HG03521 (cell line): ENCODE results near the gene KSR1.

Source experiments
- ATAC-seq: cut with Tn5 transposase; IDR thresholded peaks from one replicate; pipeline ENCODE4 v1.9.1; 2021; ENCODE audit warnings: mild to moderate bottlenecking, moderate library complexity; ENCODE audit not compliant: unreplicated experiment

KSR1 gene

DNA sequence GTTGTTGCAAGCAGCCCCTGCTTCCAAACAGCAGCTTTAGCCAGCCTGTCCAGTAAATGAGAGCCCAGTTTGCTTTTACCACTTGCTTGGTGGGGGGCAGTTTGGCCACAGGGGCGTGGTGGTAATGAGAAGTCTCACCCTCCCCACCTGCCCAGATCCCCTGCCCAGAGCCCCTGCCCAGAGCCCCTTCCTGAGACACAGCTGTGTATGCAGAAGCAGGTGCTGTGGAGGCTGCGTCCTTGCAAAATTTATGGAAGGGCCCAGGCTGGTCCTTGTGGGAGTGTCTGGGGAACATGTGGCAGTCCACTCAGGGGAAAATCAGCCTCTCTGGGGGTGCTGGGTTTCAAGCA lies 147.1 kb downstream of the KSR1 start:
- no peak for ATAC-seq

DNA sequence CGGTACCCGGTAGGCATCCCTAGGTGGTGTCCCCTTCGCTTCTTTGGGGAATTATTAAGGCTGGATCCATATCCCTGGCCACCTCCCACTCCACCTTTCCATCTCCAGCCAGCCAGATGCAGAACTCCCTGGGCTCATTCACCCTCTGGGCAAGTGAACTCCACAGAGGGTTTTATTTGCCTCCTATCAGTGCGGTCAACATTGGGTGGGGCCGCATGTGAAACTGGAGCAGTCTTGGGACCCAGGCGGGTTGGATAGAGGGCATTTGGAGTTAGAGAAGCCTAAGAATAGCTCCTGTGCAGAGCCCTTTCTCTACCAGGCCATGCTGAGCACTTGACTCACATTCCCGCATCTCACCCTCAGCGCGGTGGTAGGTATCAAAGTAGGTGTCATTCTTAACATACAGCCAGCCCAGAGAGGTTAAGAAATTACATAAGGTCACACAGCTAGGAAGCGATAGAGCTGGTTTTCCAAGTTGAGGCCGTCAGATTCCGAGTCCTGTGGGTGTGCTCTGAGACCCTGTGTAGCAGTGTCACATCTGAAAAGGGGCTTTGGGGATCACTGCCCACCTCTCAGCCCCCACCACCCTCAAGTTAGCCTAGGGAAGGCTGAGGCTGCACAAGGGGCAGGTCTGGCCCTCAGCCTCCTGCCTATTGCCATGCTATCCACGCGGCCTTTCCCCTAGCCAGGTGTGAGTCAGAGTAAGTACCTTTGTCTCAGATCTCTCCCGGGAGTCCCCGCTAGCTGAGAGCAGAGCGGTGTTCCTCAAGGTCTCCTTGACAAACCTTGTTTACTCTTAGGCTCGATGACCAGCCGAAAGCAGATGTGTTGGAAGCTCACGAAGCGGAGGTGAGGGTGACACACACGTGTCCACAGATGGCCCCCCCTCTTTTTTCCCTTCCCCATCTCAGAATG lies 147.9 kb downstream of the KSR1 start:
- ATAC-seq, result no peak

DNA sequence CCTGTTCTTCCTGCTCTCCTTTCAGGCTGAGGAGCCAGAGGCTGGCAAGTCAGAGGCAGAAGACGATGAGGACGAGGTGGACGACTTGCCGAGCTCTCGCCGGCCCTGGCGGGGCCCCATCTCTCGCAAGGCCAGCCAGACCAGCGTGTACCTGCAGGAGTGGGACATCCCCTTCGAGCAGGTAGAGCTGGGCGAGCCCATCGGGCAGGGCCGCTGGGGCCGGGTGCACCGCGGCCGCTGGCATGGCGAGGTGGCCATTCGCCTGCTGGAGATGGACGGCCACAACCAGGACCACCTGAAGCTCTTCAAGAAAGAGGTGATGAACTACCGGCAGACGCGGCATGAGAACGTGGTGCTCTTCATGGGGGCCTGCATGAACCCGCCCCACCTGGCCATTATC lies 149.2 kb downstream of the KSR1 start:
- ATAC-seq, result no peak

DNA sequence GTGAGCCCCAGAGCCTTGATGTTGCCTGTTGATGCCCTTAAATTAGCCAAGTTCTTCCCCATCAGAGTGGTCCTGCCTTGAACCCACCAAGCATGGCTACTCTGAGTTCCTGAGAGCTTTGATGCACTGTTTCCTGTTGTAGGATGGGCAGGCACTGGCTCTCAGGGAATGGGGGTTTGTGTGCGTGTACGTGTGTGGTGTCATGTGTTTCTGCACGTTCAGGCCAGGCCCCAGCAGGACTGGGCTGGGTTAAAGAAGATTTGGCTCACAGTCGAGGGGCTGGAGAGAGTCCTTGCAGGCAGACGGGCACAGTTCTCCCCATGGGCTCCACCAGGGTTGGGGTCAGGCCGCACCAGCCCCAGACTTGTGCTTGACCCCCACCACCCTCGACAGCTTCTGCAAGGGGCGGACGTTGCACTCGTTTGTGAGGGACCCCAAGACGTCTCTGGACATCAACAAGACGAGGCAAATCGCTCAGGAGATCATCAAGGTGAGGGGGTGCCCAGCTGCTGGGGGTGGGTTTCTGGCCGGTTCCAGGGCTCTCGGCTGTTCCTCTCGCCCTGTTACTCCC lies 151.4 kb downstream of the KSR1 start:
- ATAC-seq, result no peak

DNA sequence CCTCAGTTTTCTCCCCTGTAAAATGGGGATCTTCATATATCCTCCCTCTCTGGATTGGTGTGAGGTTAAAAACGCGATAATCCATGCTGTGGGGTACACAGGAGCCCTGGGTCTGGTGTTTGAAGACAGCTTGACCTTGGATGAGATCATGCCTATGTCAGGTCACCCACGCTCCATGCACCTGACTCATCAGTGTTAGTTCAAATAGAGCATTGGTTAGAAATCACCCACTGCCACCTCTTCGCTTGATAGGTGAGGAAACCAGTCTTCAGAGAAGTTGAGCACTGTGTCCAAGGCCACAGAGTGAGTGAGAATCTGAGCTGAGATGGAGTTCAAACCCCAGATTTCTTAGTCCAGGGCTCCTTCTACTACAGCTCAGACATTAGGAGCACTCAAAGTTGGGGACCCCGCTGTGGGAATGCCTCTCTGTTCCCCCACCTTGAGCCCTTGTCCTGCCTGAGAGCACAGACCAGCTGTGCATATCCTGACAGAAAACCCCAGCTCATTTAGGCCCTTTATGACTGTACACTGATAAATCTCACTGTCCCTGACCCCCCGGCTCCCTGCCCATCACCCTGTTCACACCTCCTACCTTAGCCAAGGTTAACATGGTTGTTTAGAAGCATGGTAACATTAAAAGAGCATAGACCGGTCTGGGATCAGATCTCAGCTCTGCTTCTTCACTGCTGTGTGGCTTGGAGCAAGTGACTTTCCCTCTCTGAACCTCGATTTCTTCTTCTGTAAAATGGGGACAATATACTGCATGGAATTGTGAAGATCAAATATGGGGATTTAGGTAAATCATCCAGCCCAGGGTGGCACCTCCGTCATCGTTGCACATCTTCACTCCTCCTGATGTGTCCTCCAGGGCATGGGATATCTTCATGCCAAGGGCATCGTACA lies 152.3 kb downstream of the KSR1 start:
- no peak for ATAC-seq

DNA sequence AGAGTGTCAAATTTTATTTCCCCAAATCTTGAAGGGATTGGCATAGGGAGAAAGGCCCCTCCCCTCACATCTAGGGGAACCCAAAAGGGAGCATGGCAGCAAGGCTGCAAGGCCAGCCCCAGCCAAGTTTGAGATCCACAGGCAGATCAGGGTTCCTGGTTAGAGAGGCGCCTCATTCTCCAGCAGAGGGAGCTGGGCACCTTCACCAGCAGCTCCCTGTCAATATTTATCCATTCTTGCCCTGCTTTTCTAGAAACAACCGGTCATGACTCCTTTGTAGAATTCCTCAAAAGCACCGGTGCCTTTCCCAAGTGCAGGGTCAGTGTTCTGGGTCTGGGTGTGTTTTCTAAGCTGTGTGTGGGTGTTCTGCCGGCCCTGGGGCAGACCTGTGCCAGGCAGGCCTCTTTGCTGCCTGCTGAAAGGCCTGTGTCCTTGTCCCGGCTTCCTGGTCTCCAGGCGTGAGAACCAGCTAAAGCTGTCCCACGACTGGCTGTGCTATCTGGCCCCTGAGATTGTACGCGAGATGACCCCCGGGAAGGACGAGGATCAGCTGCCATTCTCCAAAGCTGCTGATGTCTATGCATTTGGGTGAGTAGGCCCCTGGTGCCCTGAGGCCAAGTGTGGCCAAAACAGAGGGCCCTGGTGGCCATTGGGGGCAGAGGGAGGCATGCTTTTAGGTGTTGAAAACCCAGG lies 153.5 kb downstream of the KSR1 start:
- no peak for ATAC-seq

DNA sequence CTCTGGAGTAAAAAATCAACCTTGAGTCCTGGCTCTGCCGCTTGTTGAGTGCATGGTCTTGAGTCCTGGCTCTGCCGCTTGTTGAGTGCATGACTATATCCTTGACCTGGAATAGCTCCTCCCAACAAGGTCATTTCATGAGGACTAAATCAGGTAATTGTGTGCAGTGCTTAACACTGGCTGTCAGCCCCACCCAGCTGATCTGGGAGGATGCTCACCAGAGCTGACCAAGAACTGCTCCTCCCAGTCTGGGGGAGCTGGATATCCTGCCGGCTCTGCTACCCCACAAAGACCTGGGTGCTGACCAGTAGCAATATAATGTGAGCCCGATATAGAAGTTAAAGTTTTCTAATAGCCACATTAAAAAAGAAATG lies 154.0 kb downstream of the KSR1 start:
- no peak for ATAC-seq

DNA sequence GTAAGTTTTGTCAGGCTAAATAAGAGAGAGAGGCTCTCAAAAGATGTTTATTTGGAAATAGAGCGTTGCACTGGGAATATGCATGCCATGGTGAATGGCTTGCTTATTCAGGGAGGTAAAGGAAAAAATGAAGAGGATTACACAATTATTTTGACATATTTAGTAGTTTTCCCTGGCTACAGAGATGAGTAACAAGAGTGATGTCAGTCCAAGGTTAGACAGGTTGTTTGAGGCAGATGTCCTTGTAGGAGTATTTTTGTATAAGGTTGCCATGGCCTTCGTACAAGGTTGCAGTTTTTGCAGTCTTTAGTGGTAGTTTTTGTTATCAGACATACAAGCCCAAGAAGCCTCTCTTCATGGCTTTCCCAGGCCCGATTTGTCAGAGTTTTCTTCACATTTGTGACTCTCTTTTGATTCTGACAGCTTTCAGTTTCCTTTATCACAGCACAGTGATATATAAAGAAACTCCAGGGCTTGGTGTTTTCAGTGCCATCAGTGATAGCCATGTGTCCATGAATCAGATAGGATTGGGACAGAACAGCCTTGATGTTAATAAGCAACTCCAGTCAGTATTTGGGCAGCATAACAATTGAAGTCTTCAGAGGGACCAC lies 156.0 kb downstream of the KSR1 start:
- ATAC-seq, result no peak

DNA sequence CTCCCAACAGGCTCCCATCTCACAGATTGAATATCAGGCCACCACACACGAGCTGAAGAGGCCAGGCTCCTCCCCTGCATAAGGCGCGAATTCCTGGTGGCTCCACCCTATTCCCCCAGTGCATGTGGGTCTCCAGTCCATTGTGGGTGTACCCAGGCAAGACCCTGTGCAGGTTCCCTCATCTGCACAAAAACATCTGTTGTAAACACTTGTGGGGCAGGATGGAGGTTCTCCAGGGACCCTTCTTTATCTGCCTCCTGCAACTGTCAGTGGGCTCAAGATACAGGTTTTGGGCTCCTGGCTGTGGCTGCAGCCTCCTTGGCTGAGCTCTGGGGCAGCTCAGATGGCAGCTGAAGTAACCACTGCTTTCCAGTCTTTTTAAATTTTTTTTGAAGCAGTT lies 157.2 kb downstream of the KSR1 start:
- no peak for ATAC-seq

DNA sequence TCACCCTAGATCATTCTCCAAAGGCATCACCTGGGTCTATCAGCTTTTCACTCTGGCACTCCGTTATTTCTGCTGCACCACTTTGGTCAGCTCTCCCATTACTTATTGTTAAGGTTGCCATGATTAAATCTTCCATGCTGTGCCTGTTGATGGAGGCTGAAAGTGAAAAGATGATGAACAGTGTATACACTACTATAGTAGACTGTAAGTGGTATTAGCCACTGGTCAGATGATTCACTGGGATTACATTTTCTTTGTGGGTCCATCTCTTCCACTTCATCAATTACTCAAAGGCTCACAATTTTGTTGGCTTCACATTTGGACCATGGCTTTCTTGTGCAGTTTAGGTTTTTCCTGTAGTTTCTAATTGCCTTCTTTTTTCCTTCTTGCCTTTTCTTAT lies 158.9 kb downstream of the KSR1 start:
- no peak for ATAC-seq

DNA sequence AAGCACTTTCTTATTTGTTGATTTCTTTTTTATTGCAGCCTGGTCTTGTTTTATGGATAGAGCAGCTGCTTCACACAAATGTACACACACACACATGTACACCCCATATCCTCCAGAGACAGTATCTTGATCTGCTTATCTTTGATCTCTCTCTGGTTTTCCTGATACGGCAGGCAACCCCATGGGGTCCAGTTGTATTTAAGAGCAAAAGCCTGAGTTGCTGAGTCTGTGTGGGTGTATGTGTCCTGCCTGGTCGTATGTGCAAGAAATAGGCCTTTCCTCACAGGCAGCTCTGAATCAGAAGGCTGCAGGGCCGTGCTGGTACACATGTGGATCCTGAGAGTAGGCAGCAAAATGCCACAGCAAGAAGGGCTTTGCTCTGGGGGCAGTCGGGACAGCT lies 160.2 kb downstream of the KSR1 start:
- ATAC-seq, result no peak

DNA sequence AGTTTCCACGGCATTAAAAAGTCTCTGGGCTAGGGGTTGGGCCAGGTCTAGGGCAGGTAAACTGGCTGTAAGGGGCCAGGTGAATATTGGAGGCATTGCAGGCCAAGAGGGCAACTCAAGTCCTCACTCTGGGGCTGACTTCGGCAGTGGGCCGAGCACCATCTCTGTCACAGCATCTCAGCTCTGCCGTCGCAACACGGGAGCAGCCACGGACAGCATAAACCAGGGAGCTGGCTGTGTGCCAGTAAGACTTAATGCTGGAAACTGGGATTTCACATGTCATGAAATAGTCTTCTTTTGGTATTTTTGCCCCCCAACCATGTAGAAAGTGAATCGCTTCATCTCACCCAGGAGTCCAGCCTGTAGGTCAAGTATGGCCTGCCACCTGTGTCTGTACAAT lies 162.2 kb downstream of the KSR1 start:
- no peak for ATAC-seq

DNA sequence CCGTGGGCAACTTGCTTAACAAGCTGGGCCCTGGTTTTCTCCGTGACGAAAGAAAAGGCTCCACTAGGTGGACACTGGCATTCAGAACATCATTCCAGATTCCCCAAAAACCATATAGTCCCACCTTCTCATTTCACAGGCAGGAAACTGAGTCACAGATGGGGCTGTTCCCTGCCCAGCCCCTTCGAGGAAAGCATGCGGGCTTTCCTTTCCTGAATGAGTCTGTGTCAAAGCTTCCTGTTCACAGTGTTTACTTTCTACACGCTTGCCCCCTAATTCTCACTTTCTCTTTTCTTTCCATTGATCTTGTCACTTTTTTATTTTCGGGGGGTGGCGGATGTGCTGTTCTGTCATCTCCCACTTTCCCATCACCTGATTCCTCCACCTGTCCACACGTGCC lies 164.5 kb downstream of the KSR1 start:
- ATAC-seq, result no peak

DNA sequence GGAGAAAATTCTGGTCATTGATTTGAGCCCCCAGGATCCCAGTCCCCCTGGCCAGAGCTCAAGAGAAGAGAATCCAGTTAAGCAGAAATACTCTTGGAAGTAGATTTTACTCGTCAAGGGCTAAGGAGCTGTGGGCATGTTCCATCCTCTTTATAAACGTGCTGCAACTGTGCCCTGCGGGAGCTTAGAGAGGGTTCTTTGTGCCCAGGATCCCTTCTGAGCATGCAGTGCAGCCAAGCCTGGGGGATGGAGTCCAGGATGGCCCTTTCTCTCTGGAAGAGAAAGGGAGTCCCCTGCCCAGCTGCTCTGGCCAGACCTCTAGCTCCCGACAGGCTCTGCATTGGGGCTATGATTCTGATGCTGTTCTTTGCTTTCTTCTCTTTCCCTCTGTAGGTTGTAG lies 165.3 kb downstream of the KSR1 start:
- ATAC-seq, result no peak

DNA sequence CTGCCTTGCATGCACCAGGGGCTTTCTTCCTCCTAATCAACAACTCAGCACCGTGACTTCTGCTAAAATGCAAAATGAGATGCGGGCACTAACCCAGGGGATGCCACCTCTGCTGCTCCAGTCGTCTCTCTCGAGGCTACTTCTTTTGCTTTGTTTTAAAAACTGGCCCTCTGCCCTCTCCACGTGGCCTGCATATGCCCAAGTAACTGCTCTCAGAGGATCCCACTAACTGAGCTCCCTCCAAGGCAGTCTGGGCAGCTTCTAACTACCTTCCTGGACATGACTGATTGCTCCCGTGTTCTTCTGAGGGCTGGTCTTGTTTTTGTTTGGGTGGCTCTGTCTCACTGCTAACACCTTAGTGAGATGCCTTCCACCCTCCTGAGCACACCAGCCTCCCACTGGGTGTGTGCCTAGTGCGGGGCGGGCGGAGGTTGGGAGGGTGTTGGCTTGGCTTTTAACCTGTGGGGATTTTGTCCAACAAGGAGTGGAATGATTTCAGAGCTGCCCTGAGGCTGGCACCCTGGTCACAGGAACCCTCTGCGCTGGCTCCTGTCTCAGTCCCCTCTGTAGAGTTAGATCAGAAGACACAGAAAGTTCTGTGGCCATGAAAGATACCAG lies 165.8 kb downstream of the KSR1 start:
- no peak for ATAC-seq

DNA sequence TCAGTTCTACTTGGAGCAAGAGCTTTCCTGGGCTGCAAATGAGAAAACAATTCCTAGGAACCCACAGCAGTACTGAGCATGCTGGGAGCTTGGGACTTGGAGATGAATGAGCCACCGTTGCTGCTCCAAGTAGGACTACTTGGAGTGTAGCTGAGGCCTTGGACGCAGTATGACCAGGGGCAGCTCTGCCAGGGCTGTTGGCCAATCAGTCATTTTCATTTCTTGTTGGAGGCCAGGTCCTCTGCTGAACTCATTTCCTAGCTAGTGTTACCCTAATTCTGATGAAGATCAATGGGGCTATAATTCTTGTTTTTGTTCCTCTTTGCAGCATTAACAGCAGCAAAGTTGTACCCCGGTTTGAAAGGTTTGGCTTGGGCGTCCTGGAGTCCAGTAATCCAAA lies 166.7 kb downstream of the KSR1 start:
- ATAC-seq, result no peak

DNA sequence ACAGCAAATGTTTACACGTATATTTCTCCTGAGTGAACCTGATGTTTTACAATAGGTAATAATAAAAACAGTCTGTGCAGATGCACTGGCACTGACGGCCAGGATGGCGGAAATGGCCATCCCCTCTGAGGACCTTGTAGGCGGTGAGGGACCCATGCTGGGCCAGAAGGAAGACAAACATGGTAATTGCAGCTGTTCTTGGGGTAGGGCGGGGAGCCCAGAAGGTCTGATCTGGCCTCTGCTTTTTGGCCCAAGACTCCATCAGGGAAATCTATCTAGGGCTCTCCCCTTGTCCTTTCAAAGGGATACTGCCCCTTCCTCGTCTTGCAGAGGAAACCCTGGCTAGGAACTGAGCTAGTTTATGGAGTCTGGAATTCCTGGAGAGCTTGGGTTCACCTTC lies 167.4 kb downstream of the KSR1 start:
- no peak for ATAC-seq

DNA sequence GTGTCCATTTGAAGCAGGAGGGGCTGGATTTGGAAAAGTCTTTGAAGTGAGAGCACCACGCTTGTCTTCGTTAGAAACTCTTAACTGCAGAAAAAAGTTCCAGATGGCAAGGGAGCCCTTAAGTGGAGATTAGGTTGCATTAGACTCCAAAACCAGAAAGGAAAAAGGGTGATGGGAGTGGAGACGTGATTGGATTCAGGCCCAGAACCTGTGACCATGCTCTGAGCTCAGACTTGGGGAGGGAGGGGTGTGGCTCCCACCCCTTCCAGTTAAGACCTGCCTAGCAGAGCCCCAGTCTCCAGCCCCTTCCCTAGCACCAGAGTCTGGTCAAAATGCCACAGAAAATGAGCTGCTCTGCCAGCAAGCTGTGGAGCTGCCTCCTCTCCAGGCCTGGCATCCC lies 168.3 kb downstream of the KSR1 start:
- ATAC-seq, result no peak

DNA sequence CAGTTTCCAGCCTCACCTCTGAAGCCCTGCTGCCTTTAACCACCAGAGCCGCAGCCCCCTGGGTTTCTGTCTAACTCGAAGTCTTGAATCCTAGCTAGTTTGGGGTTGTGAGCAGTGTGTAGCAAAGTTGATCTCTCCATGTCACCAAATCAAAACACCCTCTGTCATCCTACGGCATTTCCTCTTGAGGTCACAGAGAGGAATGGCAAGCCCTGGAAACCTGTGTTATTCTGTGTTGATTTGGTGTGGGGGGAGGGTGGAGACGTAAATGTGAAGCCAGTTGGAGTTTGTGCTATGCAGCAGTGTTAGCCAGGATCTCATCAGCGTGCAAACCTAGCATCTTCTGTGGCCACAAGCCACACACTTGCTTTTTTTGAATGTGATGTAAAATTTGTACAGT lies 169.6 kb downstream of the KSR1 start:
- no peak for ATAC-seq

DNA sequence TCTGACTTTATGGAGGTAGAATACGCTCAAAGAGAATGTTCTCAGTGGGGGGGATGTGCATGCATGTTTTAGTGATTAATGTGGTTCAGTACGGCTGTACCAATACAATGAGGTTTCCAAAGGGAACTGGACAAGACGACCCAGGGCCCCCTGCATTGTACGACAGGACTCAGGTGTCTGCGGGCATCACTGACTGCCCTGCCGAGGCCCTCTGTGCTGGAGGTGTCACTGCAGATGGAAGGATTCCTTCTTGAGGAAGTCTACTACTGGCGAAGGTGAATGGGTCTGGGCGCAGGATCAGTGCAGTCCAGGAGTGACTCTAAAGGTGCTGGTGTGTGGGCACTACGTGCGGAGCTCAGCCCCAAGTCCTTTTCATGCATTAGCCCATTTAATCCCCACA lies 171.3 kb downstream of the KSR1 start:
- no peak for ATAC-seq
